Large intestine (tissue), 3 donors: Measurements from ENCODE around the gene VSIG4. TPM values are rescaled to one million over a fixed set of nuclear protein-coding genes. Genes with fewer than 3 reads are reported as not detected.

Experiments
- DNase-seq, 2 donors: peaks; one replicate each; pipeline versions ENCODE4 v3.0.0 to v3.0.0-alpha.2; 2013
- H3K27ac ChIP-seq: one replicate; pipeline ENCODE4 v1.5.1; 2013; ENCODE audit warnings: low read length
- H3K27me3 ChIP-seq: 2 replicates; pipeline ENCODE4 v1.6.1; 2013; ENCODE audit warnings: low read length; ENCODE audit not compliant: control insufficient read depth, insufficient read depth
- H3K36me3 ChIP-seq: 2 replicates; pipeline ENCODE4 v1.6.1; 2013; ENCODE audit warnings: low read length; ENCODE audit not compliant: control insufficient read depth, insufficient read depth
- H3K4me1 ChIP-seq: one replicate; pipeline ENCODE4 v1.6.1; 2013; ENCODE audit warnings: low read length; ENCODE audit not compliant: control insufficient read depth, insufficient read depth
- H3K4me3 ChIP-seq: one replicate; pipeline ENCODE4 v1.5.1; 2013; ENCODE audit warnings: low read length
- H3K9me3 ChIP-seq: one replicate; pipeline ENCODE4 v1.6.1; 2013; ENCODE audit warnings: mild to moderate bottlenecking, low read depth, low read length, moderate library complexity; ENCODE audit not compliant: control insufficient read depth
- WGBS: methylation state at CpG from one replicate; pipeline ENCODE4 v1.1.5; 2013; ENCODE audit warnings: low lambda C conversion rate; ENCODE audit not compliant: insufficient coverage; 5-methylcytosine and 5-hydroxymethylcytosine counted together
- polyA plus RNA-seq: library from polyadenylated mRNA; unstranded; fragments of 120-200 nt; gene quantifications from one replicate; pipeline ENCODE4 v1.2.1, GENCODE V29; 2013

Gene VSIG4
- polyA plus RNA-seq, 1 donor, result 8.4 TPM

- WGBS, result no CpG with 5 or more reads among the region's 1 CpG
Observed at GRCh38 chrX:65999563-66000148, 40.2 kb downstream of the VSIG4 start.

DNA sequence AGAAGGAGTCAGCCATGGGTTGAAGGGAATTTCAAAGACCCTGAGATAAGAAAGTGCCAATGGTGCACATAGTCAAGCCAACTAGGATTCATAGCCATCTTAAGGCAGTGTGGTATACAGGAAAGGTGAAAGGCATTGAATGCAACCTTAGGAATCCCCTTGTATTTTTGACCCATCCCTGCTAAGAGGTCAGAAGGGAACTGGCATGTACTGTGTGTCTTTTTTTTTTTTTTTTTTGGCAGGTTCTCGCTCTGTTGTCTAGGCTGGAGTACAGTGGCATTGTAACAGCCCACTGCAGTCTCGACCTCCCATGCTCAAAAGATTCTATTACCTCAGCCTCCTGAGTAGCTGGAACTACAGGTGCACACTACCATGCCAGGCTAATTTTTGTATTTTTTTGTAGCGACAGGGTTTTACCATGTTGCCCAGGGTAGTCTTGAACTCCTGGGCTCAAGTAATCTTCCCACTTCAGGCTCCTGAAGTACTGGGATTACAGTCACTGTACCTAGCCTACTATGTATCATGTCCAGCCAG lies 40.8 kb downstream of the VSIG4 start:
- no peak overlapping the region for H3K27ac ChIP-seq
- WGBS, result no CpG with 5 or more reads among the region's 3 CpGs
- no peaks in the 10 kb centered on the region for H3K27me3 ChIP-seq
- H3K9me3 ChIP-seq, result no peaks in the 10 kb centered on the region
- no peaks in the 10 kb centered on the region for H3K4me1 ChIP-seq
- no peaks in the 10 kb centered on the region for H3K36me3 ChIP-seq
- H3K4me3 ChIP-seq, result no peak overlapping the region
- no peak for DNase-seq

More at GRCh38 chrX:65999563-66000148, 40.2 kb downstream of the VSIG4 start:
- no peak overlapping the region for H3K4me3 ChIP-seq
- no peaks in the 10 kb centered on the region for H3K9me3 ChIP-seq
- no peaks in the 10 kb centered on the region for H3K36me3 ChIP-seq
- H3K27ac ChIP-seq, result no peak overlapping the region
- DNase-seq, result no peak
- no peaks in the 10 kb centered on the region for H3K27me3 ChIP-seq
- H3K4me1 ChIP-seq, result no peaks in the 10 kb centered on the region

GRCh38 chrX:65997978-65998717 lies 41.7 kb downstream of the VSIG4 start:
- WGBS, result no CpG with 5 or more reads among the region's 2 CpGs
- H3K4me3 ChIP-seq, result no peak overlapping the region

GRCh38 chrX:65994519-65995506 lies 45.1 kb downstream of the VSIG4 start:
- no peak overlapping the region for H3K4me3 ChIP-seq
- no peaks in the 10 kb centered on the region for H3K36me3 ChIP-seq
- DNase-seq, result no peak
- H3K4me1 ChIP-seq, result no peaks in the 10 kb centered on the region
- WGBS, result no CpG with 5 or more reads among the region's 3 CpGs
- H3K27ac ChIP-seq, result no peak overlapping the region
- no peaks in the 10 kb centered on the region for H3K9me3 ChIP-seq
- H3K27me3 ChIP-seq, result no peaks in the 10 kb centered on the region

More at GRCh38 chrX:65997978-65998717, 41.7 kb downstream of the VSIG4 start:
- no peaks in the 10 kb centered on the region for H3K9me3 ChIP-seq
- no peaks in the 10 kb centered on the region for H3K4me1 ChIP-seq
- no peaks in the 10 kb centered on the region for H3K36me3 ChIP-seq
- no peak overlapping the region for H3K27ac ChIP-seq
- no peak for DNase-seq
- no peaks in the 10 kb centered on the region for H3K27me3 ChIP-seq

DNA sequence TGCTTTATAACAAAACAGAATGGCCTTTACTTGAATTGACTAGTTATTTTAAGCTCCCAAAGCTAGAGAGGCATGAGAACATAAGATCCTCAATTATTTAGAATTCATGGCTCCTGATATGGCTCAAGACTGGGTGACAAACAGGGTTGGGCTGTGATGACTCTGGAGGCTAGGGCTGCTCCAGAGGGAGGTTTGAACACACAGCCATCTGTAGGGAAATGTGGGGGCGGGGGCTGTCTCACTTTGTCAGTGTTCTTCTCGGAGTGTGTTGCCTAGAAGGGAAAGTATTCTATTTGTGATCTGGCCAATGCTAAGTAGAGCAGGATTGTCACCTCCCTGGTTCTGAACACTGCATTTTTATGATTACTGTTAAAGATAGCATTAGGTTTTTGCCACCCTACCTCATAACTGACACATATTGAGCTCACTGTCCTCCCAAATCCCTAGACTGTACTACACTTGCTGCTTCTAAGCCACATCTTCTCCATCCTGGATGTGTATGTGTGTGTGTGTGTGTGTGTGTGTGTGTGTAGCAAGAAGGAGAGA lies 45.9 kb downstream of the VSIG4 start:
- Histone ChIP-seq H3K36me3 (no peaks in the 10 kb centered on the region), H3K4me3 (no peak overlapping the region), H3K4me1 (no peaks in the 10 kb centered on the region), H3K27ac (no peak overlapping the region), H3K27me3 (no peaks in the 10 kb centered on the region), H3K9me3 (no peaks in the 10 kb centered on the region)
- no peak for DNase-seq
- WGBS, result no CpG with 5 or more reads among the region's 2 CpGs

GRCh38 chrX:65993332-65993731 lies 46.5 kb downstream of the VSIG4 start:
- no CpG with 5 or more reads among the region's 2 CpGs for WGBS
- DNase-seq, result no peak

DNA sequence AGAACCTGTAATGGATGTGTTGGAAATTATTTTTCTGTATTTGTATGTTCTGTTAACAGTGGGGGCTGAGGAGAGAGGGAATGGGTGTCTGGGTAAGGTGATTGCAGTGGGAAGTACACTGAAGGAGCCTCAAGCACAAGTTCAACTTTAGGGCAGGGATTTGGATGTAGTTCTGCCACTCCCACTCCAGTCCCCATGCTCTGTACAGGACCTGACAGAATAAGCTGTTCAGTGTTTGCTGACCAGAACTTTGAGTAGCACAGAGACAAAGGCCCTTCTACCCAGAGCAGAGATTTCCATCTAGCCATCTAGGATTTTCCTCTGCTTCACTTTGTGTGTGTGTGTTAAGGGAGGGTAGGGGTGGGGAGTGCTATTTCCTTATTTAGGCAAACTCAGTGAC lies 49.2 kb downstream of the VSIG4 start:
- H3K9me3 ChIP-seq, result no peaks in the 10 kb centered on the region
- no peaks in the 10 kb centered on the region for H3K36me3 ChIP-seq
- DNase-seq, result no peak

More at GRCh38 chrX:65993332-65993731, 46.5 kb downstream of the VSIG4 start:
- Histone ChIP-seq H3K4me1 (no peaks in the 10 kb centered on the region), H3K27me3 (no peaks in the 10 kb centered on the region), H3K27ac (no peak overlapping the region), H3K9me3 (no peaks in the 10 kb centered on the region), H3K4me3 (no peak overlapping the region), H3K36me3 (no peaks in the 10 kb centered on the region)

DNA sequence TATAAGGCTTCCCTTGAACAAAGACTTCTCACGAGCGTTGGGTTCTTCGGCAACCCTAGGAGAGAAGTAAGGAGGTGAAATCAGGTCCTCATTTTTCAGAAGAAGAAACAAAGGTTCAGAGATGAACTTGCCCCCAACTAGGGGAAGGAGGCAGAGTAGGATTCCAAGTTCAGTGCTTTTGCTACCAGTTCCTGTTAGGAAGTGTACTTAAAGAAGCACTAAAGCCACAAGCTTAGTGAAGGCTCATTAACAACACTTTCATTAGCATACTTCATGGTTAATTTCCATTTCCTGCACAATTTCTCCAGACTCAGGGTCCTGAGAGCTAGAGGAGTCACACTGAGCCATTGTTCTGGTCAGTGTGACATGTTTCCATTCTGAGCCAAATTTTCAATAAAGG lies 52.1 kb downstream of the VSIG4 start:
- Histone ChIP-seq H3K4me1 (no peaks in the 10 kb centered on the region), H3K36me3 (no peaks in the 10 kb centered on the region), H3K27ac (no peak overlapping the region), H3K9me3 (no peaks in the 10 kb centered on the region), H3K27me3 (no peaks in the 10 kb centered on the region), H3K4me3 (no peak overlapping the region)
- no peak for DNase-seq
- WGBS, result no CpG with 5 or more reads among the region's 3 CpGs

More for the DNA sequence above, 49.2 kb downstream of the VSIG4 start:
- Histone ChIP-seq H3K27ac (no peak overlapping the region), H3K4me1 (no peaks in the 10 kb centered on the region), H3K27me3 (no peaks in the 10 kb centered on the region), H3K4me3 (no peak overlapping the region)

- WGBS, result no CpG with 5 or more reads among the region's 5 CpGs
- Histone ChIP-seq H3K4me1 (no peaks in the 10 kb centered on the region), H3K9me3 (no peaks in the 10 kb centered on the region), H3K36me3 (no peaks in the 10 kb centered on the region), H3K4me3 (no peak overlapping the region), H3K27me3 (no peaks in the 10 kb centered on the region), H3K27ac (no peak overlapping the region)
- DNase-seq, result peak; percentile 16 to 20
Observed at GRCh38 chrX:65985922-65986588, 53.8 kb downstream of the VSIG4 start.
